NCI-H446 (cell line): Measurements from ENCODE around the gene MRPS6.

Experiments used
- DNase-seq, 2 experiments: peaks; one replicate each; lab custom pipeline; 2025; lab: John Stamatoyannopoulos, UW

Gene MRPS6

DNA sequence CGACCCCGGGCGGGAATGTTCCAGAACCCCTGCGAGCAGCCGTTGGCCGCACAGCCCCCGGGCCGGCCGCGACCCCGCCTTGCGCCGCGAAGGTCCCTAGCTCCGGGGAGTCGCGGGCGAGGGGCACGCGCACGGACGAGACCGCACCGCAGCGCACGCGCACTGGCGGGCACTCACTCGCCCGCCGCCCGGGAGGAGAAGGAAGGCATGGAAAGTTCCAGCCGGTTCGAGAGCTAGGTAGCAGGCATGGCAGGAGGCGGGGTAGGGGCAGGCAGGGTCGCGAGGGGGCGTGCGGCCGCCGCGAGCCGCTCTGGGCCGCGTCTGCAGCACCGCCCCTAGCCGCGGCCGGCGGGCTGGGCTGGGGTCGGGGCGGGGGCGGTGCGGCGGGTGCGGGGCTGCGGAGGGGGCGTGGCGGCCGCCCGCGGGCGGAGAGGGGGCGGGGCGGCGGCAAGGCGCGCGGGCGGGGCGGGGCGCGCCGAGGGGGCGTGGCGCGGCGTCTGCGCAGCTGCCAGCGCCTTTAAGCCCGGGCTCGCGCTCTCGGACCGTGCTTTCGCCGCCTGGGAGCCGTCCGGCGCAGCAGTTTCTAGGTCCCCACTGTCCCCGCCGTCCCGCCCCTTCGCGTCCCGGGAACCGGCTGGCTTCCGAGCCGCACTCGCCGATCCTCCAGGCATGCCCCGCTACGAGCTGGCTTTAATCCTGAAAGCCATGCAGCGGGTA lies at the start of gene MRPS6, which contains the start of gene SLC5A3:
MRPS6 (plus strand) TSS at position 547 of the 717 bp plus-strand sequence; CDS start at position 670, 123 bp downstream.
SLC5A3 (plus strand) TSS at position 547 of the 717 bp plus-strand sequence. CDS start 21,621 bp downstream, outside the sequence.
- DNase-seq, result peak; percentile 57 to 89

DNA sequence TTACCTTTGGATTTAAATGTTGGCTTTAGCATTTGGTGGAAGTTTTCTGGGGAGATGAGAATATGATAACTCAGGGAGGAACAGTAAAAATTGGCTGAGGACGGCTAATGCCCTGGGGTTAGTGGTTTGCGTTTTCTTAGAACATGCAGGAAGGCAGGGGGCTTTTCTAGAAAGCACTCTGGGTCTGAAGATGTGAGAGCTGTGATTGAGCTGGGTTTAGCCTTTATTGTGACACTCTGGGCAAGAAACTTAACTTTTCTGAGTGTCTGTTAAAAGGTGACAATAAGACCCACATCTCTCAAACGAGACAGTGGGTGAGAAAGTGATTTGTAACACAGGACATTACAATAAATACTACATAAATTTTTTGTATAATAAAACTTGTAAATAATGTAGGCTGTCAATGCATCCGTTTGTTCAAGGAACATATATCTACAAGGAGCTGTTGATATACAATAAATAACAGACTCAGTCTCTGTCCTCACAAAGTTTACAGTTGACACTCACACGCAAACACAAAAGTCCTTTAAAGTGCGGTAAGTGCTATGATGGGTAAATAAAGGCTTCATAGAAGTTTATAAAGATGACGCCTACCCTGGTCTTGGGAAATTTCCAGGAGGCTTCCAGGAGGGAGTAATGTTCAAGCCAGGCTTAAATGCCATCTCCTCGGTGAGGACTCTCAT lies 49.5 kb upstream of the MRPS6 start:
- DNase-seq, result peak in 1 of 2 experiments; percentile 30

DNA sequence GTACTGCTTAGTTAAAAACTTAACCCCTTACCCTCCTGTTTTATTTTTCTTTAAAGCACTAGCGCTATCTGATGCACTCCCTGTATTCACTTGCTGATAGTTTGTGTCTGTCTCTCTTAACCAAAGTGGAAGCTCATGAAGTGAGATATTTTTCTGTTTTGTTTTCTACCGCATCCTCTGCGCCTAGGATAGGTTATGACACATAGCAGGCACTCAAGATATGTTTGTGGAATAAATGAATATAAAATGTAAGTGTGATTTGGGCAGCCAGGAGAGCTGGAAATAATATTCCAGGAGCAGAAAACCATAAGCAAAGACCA lies 49.0 kb upstream of the MRPS6 start:
- DNase-seq, result no peak

DNA sequence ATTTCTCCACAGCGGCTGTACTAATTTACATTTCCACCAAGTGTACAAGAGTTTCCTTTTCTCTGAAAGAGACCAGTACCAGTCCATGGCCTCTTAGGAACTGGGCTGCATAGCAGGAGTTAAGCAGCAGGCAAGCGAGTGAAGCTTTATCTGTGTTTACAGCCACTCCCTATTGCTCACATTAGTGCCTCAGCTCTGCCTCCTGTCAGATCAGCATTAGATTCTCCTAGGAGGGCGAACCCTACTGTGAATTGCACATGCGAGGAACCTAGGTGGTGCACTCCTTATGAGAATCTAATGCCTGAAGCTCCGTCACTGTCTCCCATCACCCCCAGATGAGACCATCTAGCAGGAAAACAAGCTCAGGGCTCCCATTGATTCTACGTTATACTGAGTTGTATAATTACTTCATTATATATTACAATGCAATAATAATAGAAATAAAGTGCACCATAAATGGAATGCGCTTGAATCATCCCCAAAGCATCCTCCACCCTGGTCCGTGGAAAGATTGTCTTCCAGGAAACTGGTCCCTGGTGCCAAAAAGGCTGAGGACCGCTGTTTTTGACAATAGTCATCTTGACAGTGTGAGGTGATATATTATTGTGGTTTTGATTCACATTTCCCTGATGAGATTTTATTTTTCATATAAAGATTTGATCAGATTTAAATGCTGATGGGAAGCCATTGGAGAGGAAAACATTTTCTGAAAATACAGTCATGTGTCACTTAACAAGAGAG lies 45.5 kb upstream of the MRPS6 start:
- no peak for DNase-seq

DNA sequence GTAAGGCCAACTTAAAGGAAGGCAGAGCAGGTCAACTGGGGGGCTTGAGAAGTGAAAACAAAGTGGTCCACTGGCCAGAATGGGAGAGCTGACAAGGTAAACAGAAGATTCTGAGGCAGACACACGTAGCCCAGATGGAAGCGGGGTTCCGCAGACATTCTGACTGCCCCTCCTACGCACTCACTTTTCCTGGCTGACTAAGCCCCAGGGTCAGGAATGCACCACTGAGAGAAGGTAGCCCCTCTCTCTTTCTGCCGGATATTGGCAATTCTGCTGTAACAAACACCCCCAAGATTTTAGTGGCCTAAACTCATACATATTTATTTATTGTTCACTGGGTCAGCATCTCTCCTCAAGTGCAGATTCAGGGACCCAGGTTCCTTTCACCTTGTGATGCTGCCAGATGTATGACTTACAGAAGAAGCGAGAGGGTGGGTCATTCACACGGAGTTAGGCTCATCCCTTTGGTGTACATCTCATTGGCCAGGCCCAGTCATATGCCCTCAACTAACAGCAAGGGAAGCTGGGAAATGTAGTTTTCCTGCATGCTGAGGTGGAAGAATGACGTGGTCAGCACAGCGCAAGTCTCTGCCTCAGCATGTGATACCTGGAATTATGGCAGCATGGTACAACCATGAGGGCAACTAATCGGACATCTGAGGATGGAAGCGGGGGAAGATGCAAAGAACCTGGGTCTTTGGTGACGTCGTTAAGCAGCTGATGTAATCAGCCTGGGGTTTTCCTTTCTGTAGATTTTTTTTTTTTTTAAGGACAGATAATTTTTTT lies 43.4 kb upstream of the MRPS6 start:
- peak in 1 of 2 experiments; percentile 22 for DNase-seq

DNA sequence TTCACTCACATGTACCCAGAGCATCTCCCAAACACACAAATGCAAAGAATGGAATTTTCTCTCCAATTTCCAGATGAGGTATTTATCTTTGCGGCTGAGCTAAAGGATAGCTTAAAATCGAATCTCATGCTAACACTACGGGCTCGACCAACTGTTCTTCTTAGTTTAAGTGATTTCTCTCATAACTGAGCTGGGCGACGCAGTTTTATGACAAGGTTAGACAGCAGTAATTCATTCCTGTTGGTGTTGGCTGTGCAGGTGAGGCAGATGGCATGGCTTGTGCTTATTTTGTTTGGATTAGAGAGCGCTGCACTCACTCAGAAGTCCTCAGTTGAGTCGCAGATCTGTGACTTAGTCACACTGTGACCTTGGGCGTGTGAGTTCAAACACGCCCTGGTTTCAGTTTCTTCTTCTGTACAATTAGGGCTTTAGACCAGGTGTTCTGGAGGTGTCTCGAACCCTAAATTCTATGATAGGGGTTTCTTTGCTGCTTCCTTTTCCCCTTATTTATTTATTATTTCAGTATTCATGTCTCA lies 41.5 kb upstream of the MRPS6 start:
- no peak for DNase-seq

DNA sequence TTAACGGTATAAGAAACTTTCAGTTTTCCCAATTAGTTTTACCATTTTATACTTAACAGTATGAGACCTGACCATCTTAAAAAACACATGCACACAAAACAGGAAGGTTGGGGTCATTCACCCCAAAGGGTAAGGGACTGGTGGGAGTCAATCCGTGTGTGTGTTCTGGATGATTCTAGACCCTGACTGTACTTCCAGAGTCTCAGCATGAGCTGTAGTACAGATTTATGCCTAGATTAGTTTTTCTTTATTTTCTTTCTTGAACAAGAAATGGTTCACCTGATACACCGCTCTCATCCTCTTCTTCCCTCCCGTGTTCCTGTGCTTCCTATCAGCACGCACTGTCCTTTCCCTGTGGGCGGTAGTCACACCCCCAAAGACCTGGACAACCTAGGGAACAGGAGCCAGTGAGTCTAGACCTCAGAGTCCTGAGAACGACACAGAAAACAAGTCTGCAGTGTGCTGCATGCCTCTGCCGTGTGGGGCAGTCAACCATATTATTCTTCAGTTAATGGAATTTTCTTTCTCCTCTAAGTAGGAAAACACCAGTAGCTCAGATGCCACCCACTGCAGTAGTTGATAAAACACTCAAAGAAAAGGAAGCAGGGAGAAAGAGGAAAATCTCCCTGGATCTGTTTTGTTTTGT lies 38.9 kb upstream of the MRPS6 start:
- DNase-seq, result no peak

DNA sequence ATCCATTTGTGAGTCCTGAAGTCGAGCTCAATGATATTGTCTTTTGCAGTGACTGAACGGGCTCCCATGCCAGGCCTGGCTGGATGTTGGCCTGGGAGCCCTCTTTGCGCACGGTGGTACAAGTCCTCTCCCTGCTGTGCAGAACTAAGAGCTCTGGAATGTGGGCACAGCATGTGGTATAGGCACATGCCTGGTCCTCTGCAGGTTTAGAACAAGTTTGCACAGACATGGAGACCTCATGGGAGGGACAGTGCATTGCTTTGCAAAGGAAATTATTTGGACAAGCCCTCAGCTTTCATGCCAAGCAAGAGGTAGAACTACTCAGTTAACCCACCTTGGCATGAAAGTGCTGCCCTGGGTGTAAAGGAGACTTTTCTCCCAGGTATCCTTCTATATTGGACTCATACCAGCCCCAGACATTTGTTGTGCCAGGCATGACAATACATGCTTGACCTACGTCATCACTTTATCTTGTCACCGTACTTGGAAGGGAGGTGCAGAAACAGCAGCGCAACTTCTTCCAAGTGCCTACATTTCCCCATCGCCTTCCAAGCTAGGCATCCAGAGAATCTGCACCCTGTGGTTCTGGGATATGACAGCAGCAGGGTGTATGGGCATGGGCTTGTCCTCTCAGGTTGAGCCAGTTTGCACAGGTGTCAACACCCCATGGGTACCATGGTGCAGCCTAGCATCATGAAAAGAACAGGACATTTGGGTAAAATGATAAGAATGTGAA lies 37.6 kb upstream of the MRPS6 start:
- no peak for DNase-seq

DNA sequence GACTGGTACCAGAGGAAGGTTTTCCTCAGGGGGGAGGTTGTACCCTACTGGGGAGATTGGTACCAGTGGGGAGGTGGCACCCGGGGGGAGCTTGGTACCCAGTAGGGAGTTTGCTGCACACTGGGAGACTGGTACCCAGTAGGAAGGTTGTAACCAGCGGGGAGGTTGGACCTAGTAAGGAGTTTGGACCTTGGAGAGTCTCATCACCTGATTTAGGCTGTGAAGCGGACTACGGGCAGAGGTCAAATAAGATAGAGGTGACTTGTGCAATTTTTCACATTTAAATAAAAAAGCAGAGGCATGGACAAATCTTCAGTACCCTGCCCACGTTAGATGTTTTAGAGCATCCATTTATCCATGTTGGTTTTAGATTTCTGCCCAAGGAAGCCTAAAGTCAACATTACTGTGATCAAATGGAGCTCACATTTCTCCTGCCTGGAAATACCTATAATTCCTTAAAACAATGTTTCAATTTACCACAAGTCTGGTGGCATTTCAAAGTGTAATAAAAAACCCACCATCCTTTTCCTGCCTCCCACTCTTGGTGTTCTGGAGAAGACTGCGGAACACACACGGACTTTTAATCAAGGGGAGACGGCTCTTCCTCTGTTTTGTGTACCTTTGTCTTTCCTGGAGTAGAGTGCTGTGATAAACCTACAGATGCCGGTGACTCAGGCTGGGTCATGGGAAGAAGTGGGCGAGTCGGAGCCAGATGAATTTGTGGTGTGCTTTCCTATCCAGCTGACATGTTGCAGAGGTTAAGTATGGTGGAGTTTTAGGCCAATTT lies 36.2 kb upstream of the MRPS6 start:
- no peak for DNase-seq

DNA sequence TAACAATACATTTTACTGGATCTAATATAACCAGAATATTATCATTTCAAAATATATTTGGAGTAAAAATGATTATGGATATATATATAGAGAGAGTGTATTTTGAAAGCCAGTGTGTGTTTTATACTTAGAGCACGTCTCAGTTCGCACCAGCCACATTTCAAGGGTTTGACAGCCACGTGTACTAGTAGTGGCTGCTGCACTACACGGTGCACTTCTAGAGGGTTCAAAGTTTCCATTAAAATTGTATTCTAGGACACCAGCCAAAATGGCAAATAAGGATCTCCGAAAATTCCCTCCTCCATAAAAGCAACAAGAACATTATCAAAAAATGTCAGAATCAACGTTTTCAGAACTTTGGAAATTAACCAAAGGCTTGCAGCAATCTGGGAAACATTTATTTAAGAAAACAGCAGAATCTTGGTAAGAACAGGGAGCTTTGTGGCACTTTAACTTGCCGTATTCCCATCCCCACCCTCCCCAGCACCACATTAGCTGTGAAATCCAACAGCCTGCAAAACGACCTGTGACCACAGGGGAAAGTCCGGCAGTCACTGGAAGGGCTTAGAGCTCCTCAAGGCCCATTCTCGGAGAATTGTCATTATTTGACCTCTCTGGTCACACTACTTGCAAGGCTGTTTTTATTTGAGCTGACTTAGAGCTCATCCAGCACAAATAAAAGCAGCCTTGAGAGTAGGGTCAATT lies 33.5 kb upstream of the MRPS6 start:
- DNase-seq, result no peak

DNA sequence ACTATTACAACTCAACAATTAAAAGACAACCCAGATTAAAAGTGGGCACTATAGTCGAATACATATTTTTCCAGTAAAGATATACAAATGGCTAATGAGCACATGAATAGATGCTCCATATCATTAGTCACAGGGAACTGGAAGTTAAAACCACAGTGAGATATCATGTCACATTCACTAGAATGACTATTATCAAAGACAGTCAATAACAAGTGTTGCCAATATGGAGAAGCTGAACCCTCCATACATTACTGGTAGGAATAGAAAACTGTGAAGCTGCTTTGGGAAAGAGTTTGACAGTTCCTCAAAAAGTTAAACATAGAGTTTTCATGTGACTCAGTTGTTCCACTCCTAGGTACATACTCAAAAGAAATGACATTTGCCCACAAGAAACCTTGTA lies 30.6 kb upstream of the MRPS6 start:
- no peak for DNase-seq

DNA sequence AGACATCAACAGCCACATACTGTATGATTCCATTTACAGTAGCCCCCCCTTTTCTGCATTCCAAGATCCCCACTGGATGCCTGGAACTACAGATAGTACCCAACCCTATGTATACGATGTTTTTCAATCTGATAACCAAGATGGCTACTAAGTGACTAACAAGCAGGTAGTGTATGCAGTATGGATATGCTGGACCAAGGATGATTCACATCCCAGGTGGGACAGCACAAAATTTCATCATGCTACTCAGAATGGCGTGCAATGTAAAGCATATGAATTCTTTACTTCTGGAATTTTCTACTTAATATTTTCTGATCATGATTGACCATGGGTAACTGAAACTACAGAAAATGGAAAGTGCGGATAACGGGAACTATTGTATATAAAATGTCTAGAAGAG lies 30.0 kb upstream of the MRPS6 start:
- no peak for DNase-seq

DNA sequence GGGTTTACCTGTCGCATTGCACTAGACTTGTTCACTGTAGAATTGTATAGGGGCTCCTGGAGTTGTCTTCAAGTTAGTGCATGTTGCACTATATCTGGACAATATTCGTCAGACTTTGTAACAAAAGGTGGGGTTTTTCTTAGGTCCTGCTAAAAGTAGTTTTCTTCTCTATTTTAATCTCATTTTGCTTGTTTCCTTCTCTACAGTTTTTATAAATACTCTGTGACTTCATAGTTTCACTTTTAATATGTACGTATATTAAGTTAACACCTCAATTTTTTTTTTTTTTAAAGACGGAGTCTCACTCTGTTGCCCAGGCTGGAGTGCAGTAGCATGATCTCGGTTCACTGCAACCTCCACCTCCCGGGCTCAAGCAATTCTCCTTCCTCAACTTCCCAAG lies 26.5 kb upstream of the MRPS6 start:
- DNase-seq, result no peak

DNA sequence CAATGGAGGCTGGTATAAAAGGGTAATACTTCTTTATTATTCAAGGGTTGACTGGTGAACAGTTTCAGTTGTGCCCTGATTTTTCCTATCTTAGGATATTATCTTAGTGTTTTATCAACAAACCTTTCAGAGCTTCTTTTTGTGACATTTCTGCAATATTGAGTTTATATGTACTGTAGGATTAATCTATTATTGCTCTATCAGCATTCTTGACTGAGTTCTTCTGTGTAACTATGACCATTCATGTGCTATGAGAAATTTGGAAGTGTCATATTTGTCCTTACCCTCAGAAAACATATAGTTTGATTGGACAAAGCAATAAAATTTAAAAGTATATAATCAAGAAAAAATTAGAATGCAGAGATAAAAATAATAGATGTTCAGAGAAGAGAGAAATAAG lies 25.5 kb upstream of the MRPS6 start:
- DNase-seq, result no peak

DNA sequence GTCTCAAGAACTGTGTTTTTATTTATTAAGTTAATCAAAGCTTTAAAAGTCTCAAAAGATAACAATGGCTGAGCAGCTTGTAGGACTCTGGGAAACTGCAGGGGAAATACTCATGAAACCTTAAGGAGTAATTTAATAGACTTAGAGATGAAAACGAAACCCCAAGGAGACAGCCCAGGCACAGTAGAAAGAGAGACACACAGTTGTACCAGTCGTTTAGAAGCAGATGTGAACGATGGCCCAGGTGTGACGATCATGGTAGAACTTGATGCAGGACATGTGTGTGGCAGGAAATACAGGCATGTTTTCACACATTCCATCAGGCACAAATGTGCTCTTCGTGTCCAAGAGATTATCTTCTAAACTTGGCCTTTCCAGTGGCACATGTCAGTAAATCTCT lies 21.2 kb upstream of the MRPS6 start:
- no peak for DNase-seq

DNA sequence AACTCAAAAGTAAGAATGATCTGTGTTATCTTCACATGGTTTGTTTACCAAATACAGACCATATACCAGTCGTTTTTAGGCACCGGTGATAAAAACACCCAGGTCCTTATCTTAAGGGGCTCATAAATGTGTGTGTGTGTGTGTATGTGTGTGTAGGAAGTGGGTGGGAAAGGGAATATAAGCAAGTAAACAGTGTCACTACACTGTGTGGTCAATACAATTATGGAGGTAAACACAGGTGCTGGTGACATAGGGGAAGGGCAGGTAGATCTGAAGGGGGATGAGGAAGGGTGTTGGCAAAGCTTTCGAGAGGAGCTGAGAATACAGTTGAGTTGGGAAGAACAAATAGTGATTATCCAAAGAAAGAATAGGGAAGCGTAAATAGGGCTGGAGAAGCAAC lies 19.1 kb upstream of the MRPS6 start:
- no peak for DNase-seq

DNA sequence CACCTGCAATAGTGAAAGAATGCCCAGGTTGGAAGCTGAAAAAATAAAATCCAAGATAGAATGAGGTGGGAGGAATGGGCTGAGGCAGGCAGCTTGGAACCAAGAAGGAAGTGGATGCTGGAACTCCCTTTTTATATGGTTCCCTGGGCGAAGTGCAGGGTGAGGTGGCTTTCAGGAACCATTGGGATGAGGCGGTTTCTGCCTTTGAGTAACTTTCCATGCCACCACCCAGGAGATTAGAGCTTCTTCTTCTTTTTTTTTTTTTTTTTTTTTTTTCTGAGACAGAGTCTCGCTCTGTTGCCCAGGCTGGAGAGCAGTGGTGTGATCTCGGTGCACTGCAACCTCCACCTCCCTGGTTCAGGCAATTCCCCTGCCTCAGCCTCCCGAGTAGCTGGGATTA lies 17.8 kb upstream of the MRPS6 start:
- no peak for DNase-seq

DNA sequence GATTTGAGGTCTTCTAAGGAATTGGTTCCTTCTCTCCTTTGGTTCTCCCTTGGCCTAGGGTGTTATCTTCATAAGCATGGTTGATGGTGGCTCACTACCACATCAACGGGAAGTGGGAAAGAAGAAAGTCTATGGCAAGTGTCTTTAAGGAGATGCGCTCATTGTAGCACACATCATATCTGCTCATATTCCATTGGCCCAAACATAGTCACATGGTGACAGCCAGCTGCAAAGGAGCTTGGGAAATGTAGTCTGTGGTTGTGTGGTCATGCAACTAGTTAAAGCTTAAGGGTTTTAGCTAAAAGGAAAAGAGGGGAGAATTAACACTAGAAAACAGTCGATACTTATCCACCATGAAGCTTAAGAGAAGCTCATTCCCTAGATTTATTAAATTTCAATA lies 11.4 kb upstream of the MRPS6 start:
- no peak for DNase-seq

DNA sequence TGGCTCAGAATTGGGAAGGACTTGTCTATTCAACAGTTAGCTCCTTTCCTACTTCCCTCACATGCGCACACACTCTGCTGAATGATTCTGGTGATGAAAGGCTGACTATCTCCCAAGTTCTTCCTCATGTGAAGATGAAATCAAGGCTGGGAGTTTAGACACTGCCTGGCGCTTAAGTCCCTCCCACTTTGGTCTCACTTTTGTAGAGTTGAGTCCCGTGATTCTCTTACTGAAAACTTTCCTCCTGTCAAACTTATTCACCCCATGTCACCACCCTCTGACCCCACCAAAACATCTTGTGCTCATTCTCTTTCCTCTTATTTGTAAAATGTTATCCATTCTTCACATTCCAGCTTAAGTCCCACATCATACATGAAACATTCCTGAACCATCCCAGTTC lies 8.4 kb upstream of the MRPS6 start:
- no peak for DNase-seq
